Transverse colon (tissue), 4 donors: ENCODE measurements around the gene RHOBTB3. TPM values are rescaled to one million over a fixed set of nuclear protein-coding genes. Genes with fewer than 3 reads are reported as not detected.
A peak's percentile ranks its signal among the peaks of the same experiment; 100 is the strongest.

Source experiments
- DNase-seq: peaks from one replicate; pipeline ENCODE4 v3.0.0-alpha.2; 2019
- H3K27ac ChIP-seq, 4 donors: fragments of 200-600 bp; sonication (generic); 2 replicates each; pipeline ENCODE4 v1.5.1; 2016 to 2018; ENCODE audit warnings: inconsistent platforms in 4 of 4
- H3K27me3 ChIP-seq: fragments of 200-600 bp; sonication (generic); 2 replicates; pipeline ENCODE4 v1.5.1; 2017; ENCODE audit warnings: inconsistent platforms
- H3K36me3 ChIP-seq, 4 donors: fragments of 200-600 bp; sonication (generic); 2 replicates each; pipeline ENCODE4 v1.5.1; 2017 to 2019; ENCODE audit warnings: inconsistent platforms in 4 of 4
- H3K4me1 ChIP-seq, 4 donors: fragments of 200-600 bp; sonication (generic); 2 replicates each; pipeline ENCODE4 v1.5.1; 2017 to 2020; ENCODE audit warnings: inconsistent platforms in 4 of 4
- H3K4me3 ChIP-seq, 4 donors: fragments of 200-600 bp; sonication (generic); 1 replicate in 1 of 4; 2 replicates in 3 of 4; pipeline versions ENCODE4 v1.5.1 to v1.6.1; 2017 to 2019; ENCODE audit warnings: inconsistent platforms in 4 of 4
- H3K9me3 ChIP-seq, 2 donors: fragments of 200-600 bp; sonication (generic); 2 replicates each; pipeline ENCODE4 v1.5.1; 2017 to 2019; ENCODE audit warnings: inconsistent platforms in 2 of 2
- CTCF ChIP-seq, 5 experiments: fragments of 200-600 bp in 3 of 5; fragments of 450-650 bp in 2 of 5; sonication (generic) in 3 of 5; IDR thresholded peaks; 1 replicate in 2 of 5; 2 replicates in 3 of 5; pipeline ENCODE4 v1.5.1; 2016 to 2017; ENCODE audit warnings: antibody characterized with exemption in 5 of 5, inconsistent platforms in 3 of 5, mild to moderate bottlenecking in 2 of 5, moderate library complexity in 1 of 5
- EP300 ChIP-seq: sonication (generic); formaldehyde crosslinking; IDR thresholded peaks from one replicate; pipeline ENCODE4 v1.6.1; 2017; ENCODE audit warnings: antibody characterized with exemption, low read depth
- POLR2A ChIP-seq: fragments of 450-650 bp; IDR thresholded peaks from one replicate; pipeline ENCODE4 v1.6.1; 2016; ENCODE audit warnings: antibody characterized with exemption, mild to moderate bottlenecking, moderate library complexity
- POLR2AphosphoS5 ChIP-seq, 3 donors: sonication (generic); formaldehyde crosslinking; IDR thresholded peaks; one replicate each; pipeline ENCODE4 v1.6.1; 2016; ENCODE audit warnings: antibody characterized with exemption in 3 of 3
- WGBS, 2 donors: methylation state at CpG; one replicate each; pipeline ENCODE4 v1.1.5; 2018; ENCODE audit warnings: low coverage in 1 of 2; 5-methylcytosine and 5-hydroxymethylcytosine counted together
- in situ Hi-C, 4 donors: fragments of 200-750 bp; cut with MboI; loops; one replicate each; pipeline versions ENCODE4 v1.15.0 to v1.15.1; 2017; ENCODE audit warnings: low sequenced_read_pairs in 3 of 4, low pct_ligation_motif_present in 1 of 4, low pct_unique_long_range_greater_than_20kb in 1 of 4
- intact Hi-C: fragments of 100-400 bp; cut with DNase I; formaldehyde crosslinking; loops from one replicate; pipeline ENCODE4 v1.15.1; 2023; ENCODE audit warnings: low total_unique reads
- total RNA-seq, 4 donors: library from RNA; depleted of rRNA; stranded (reverse); fragments of >200 nt; gene quantifications; one replicate each; pipeline ENCODE4 v1.1.0, GENCODE V29; 2016

RHOBTB3 gene
- total RNA-seq, 4 donors from 2014 or later: 53.0 to 143 (median 84.2) TPM

GRCh38 chr5:95823218-95823737, 92.1 kb downstream of the RHOBTB3 start:
- no peaks in the 10 kb centered on the region for H3K36me3 ChIP-seq
- DNase-seq: no peak
- no peaks in the 10 kb centered on the region for H3K27me3 ChIP-seq
- WGBS, 2 donors: 37 to 43% methylated on average over 3 to 7 of the region's 7 CpGs
- intact Hi-C loops: no loop called here
- in situ Hi-C loops: no loop called here
- H3K4me3 ChIP-seq: peak overlapping the region in 3 of 4 donors; percentile 59 to 70 (median 60)
- H3K9me3 ChIP-seq: no peaks in the 10 kb centered on the region
- peaks cover 16 to 80% (median 60%) of the 10 kb centered on the region in 4 donors for H3K4me1 ChIP-seq
- no peak for TF ChIP-seq EP300
- no peak for TF ChIP-seq POLR2AphosphoS5 (IDR thresholded peaks at IDR 0.05)
- TF ChIP-seq POLR2A: no peak
- TF ChIP-seq CTCF (IDR thresholded peaks at IDR 0.05): no peak
- peak overlapping the region; percentile 92 to 94 (median 93) for H3K27ac ChIP-seq

- H3K9me3 ChIP-seq: no peaks in the 10 kb centered on the region
- H3K4me1 ChIP-seq: peaks cover 9 to 76% (median 54%) of the 10 kb centered on the region in 4 donors
- peak; percentile 69 for DNase-seq
- H3K36me3 ChIP-seq: no peaks in the 10 kb centered on the region
- TF ChIP-seq POLR2AphosphoS5 (IDR thresholded peaks at IDR 0.05): peak in 1 of 3 donors; percentile 71
- peak; percentile 35 for TF ChIP-seq POLR2A
- TF ChIP-seq CTCF (IDR thresholded peaks at IDR 0.05): no peak
- no peak for TF ChIP-seq EP300
- 12 to 20% methylated on average over 6 to 12 of the region's 12 CpGs for WGBS, 2 donors
- in situ Hi-C loops (no loop called here), intact Hi-C loops (no loop called here)
- H3K4me3 ChIP-seq: peak overlapping the region in 2 of 4 donors; percentile 5 to 70
- peak overlapping the region; percentile 92 to 94 (median 93) for H3K27ac ChIP-seq
- no peaks in the 10 kb centered on the region for H3K27me3 ChIP-seq
Measured at GRCh38 chr5:95823738-95824609, 92.8 kb downstream of the RHOBTB3 start.

DNA sequence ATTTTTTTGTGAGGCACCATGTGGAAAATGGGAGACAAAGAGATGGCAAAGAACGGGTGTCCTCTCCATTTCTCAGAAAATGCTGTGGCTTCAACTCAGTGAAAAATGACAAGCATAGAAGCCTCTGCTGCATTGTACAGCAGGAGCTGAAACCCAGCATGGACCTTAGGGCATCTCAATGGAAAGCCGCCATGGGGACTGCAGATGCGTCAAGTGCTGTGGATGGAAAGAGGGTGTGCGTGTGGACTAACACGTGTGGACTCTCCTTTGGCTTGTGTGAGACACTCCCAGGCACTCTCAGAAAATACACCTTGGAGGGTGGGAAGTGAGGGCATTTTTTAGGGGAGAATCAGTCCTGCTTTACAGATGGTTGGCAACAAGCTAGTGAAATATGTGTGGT, 93.6 kb downstream of the RHOBTB3 start:
- Histone ChIP-seq H3K9me3 (no peaks in the 10 kb centered on the region), H3K4me3 (no peak overlapping the region), H3K27me3 (no peaks in the 10 kb centered on the region), H3K36me3 (no peaks in the 10 kb centered on the region), H3K27ac (peak overlapping the region; percentile 92 to 94 (median 93)), H3K4me1 (peaks cover 6 to 68% (median 49%) of the 10 kb centered on the region in 4 donors)
- 93 to 94% methylated on average over 4 to 5 of the region's 5 CpGs for WGBS, 2 donors
- in situ Hi-C loops: no loop called here
- no peak for DNase-seq
- intact Hi-C loops: no loop called here
- TF ChIP-seq POLR2A: no peak
- TF ChIP-seq CTCF (IDR thresholded peaks at IDR 0.05): no peak
- TF ChIP-seq POLR2AphosphoS5 (IDR thresholded peaks at IDR 0.05): no peak
- no peak for TF ChIP-seq EP300

- Histone ChIP-seq H3K27me3 (no peaks in the 10 kb centered on the region), H3K4me1 (peaks cover 6 to 61% (median 47%) of the 10 kb centered on the region in 4 donors), H3K27ac (peak overlapping the region in 1 of 4 donors; percentile 73), H3K9me3 (no peaks in the 10 kb centered on the region), H3K36me3 (no peaks in the 10 kb centered on the region), H3K4me3 (no peak overlapping the region)
- DNase-seq: no peak
- in situ Hi-C loops: no loop called here
- TF ChIP-seq CTCF (IDR thresholded peaks at IDR 0.05) (no peak), POLR2A (no peak), EP300 (no peak), POLR2AphosphoS5 (IDR thresholded peaks at IDR 0.05) (no peak)
- intact Hi-C loops: no loop called here
- WGBS, 2 donors: 69 to 86% methylated on average over 1 to 3 of the region's 3 CpGs
Measured at GRCh38 chr5:95825495-95825894, 94.4 kb downstream of the RHOBTB3 start.
